NCI-H524 (cell line): ENCODE data around the gene TARS2.

ENCODE experiments used
- DNase-seq, 2 experiments: peaks; one replicate each; lab custom pipeline; 2025; lab: John Stamatoyannopoulos, UW

Gene TARS2

DNA sequence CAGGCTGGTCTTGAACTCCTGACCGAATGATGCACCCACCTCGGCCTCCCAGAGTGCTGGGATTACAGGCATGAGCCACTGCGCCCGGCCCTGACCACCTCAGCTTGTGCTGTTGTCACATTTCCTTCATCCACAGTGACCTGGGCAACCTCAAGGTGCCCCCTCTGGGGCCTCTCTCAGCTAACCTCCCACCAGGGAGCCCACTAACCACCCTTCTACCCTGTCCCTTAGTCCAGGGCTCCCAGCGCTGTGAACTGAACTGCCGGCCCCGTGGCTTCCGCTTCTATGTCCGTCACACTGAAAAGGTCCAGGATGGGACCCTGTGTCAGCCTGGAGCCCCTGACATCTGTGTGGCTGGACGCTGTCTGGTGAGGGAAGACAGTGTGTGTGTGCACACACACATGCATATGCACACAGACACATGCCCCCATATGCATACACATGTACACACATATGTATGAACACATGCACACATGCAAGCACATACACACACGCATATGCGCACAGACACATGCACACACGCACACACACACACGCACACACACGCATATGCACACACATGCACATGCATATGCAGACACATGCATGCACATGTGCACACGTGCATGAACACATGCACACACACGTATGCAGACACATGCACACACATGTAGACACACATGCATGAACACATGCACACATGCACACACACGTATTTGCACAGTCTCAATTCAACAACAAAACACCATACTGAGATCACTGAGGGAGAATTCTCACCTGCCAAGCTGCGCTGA lies 68.2 kb downstream of the TARS2 start:
- DNase-seq: no peak

DNA sequence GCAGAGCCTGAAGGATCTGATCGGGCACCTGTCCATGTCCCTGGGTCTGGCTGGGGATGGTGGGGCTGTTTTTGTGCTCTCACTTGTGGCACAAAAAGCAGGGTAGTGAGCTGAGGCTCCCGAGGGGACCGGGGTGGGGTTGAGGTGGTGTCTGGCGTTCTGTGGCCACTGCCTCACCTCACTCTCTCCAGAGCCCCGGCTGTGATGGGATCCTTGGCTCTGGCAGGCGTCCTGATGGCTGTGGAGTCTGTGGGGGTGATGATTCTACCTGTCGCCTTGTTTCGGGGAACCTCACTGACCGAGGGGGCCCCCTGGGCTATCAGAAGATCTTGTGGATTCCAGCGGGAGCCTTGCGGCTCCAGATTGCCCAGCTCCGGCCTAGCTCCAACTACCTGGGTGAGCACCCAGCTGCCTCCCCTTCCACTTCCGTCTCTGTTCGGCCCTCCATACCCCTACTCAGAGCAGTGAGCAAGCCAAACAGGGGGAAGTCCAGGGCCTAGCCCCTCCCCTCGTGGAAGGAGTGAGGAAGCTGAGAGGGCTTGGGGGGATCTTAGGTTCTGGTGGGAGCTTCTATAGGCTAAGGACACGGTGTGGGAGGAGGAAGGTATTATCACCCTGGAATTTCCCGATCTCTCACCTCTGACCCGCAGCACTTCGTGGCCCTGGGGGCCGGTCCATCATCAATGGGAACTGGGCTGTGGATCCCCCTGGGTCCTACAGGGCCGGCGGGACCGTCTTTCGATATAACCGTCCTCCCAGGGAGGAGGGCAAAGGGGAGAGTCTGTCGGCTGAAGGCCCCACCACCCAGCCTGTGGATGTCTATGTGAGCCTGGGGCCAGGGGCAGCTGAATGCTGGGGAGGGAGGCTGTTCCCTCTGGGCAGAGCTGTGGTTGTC lies 69.0 kb downstream of the TARS2 start:
- no peak for DNase-seq

DNA sequence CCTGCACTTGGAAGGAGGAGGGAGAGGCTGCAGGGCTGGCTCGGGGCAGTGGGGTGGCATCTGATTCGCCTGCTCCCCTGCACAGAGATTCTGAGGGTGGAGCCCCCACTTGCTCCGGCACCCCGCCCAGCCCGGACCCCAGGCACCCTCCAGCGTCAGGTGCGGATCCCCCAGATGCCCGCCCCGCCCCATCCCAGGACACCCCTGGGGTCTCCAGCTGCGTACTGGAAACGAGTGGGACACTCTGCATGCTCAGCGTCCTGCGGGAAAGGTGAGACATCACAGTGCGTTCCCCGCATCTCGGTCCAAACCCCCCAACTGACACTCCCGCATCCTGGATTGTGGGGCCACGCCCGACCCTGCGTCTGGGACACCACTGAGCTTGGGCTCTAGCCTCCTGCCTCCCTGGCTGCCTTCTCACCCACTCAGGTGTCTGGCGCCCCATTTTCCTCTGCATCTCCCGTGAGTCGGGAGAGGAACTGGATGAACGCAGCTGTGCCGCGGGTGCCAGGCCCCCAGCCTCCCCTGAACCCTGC lies 69.9 kb downstream of the TARS2 start:
- DNase-seq: no peak
